IMR-90 (cell line): ENCODE results near the gene GARNL3. TPM values are rescaled to one million over a fixed set of nuclear protein-coding genes. Genes with fewer than 3 reads are reported as not detected.

Experiments used
- ATAC-seq: fragments of 200-7000 bp; cut with Tn5 transposase; 2 replicates; pipeline ENCODE4 v1.9.1; 2020; ENCODE audit warnings: low read depth, mild to moderate bottlenecking, moderate library complexity
- BruUV-seq: library from RNA; stranded (reverse); fragments of 400-500 nt; replicated peaks from 2 replicates; lab custom pipeline; 2021; lab: Mats Ljungman, UMichigan
- CTCF ChIA-PET: fragments of 300-600 bp; formaldehyde crosslinking; extraction: SDS; loops from one replicate; lab custom pipeline; 2021; ENCODE audit warnings: antibody characterized with exemption; lab: Yijun Ruan, JAX
- POLR2A ChIA-PET: fragments of 300-600 bp; sonication (Branson Sonifier 250); formaldehyde crosslinking; loops from one replicate; lab custom pipeline; 2022; ENCODE audit warnings: antibody characterized with exemption; ENCODE audit not compliant: unreplicated experiment; lab: Charles Lee
- DNase-seq: peaks from one replicate; pipeline ENCODE4 v3.0.0; 2013
- H2AFZ ChIP-seq: replicated peaks from 2 replicates; pipeline ENCODE3; 2013; ENCODE audit warnings: low read length, mild to moderate bottlenecking; ENCODE audit not compliant: poor library complexity
- H2AK5ac ChIP-seq: 2 replicates; pipeline ENCODE4 v1.6.1; 2013; ENCODE audit warnings: low read depth, low read length, inconsistent platforms
- H2AK9ac ChIP-seq: replicated peaks from 2 replicates; pipeline ENCODE3; 2013; ENCODE audit warnings: mild to moderate bottlenecking, low read depth, low read length, moderate library complexity; ENCODE audit not compliant: poor library complexity
- H2BK120ac ChIP-seq: 2 replicates; pipeline ENCODE4 v1.6.1; 2013; ENCODE audit warnings: low read depth, low read length, inconsistent platforms
- H2BK15ac ChIP-seq: 3 replicates; pipeline ENCODE4 v1.6.1; 2013; ENCODE audit warnings: low read depth, low read length, inconsistent platforms
- H2BK20ac ChIP-seq: 2 replicates; pipeline ENCODE4 v1.6.1; 2013; ENCODE audit warnings: low read depth, mild to moderate bottlenecking, inconsistent platforms, low read length, moderate library complexity
- H2BK5ac ChIP-seq: 2 replicates; pipeline ENCODE4 v1.6.1; 2013; ENCODE audit warnings: mild to moderate bottlenecking, low read depth, low read length, inconsistent platforms; ENCODE audit not compliant: poor library complexity, severe bottlenecking
- H3K14ac ChIP-seq: replicated peaks from 2 replicates; pipeline ENCODE4 v1.6.1; 2013; ENCODE audit warnings: low read depth, low read length, inconsistent platforms
- H3K18ac ChIP-seq: 2 replicates; pipeline ENCODE4 v1.6.1; 2013; ENCODE audit warnings: low read depth, low read length, control low read depth
- H3K23ac ChIP-seq: 2 replicates; pipeline ENCODE4 v1.6.1; 2013; ENCODE audit warnings: low read depth, low read length, inconsistent platforms
- H3K27ac ChIP-seq: 2 replicates; pipeline ENCODE4 v1.5.1; 2013; ENCODE audit warnings: mild to moderate bottlenecking, control low read depth, low read length; ENCODE audit not compliant: insufficient read depth
- H3K27me3 ChIP-seq: 2 replicates; pipeline ENCODE4 v1.6.1; 2013; ENCODE audit warnings: low read length; ENCODE audit not compliant: control insufficient read depth, insufficient read depth
- H3K36me3 ChIP-seq: 2 replicates; pipeline ENCODE4 v1.6.1; 2013; ENCODE audit warnings: low read length, mixed read lengths; ENCODE audit not compliant: control insufficient read depth, insufficient read depth
- H3K4ac ChIP-seq: 2 replicates; pipeline ENCODE4 v1.6.1; 2013; ENCODE audit warnings: low read depth, low read length, inconsistent platforms
- H3K4me1 ChIP-seq: 2 replicates; pipeline ENCODE4 v1.6.1; 2013; ENCODE audit warnings: low read length, mixed read lengths; ENCODE audit not compliant: control insufficient read depth, insufficient read depth
- H3K4me2 ChIP-seq: 2 replicates; pipeline ENCODE4 v1.6.1; 2013; ENCODE audit warnings: low read depth, mild to moderate bottlenecking, control low read depth, low read length, moderate library complexity
- H3K4me3 ChIP-seq: 2 replicates; pipeline ENCODE4 v1.5.1; 2013; ENCODE audit warnings: low read depth, mild to moderate bottlenecking, control low read depth, low read length, moderate library complexity; ENCODE audit not compliant: insufficient read depth
- H3K56ac ChIP-seq: 2 replicates; pipeline ENCODE4 v1.6.1; 2013; ENCODE audit warnings: low read length, inconsistent platforms; ENCODE audit not compliant: insufficient read depth; ENCODE audit errors: extremely low read depth
- H3K79me1 ChIP-seq, 2 experiments: 2 replicates each; pipeline ENCODE4 v1.6.1; 2013; ENCODE audit warnings: low read length in 2 of 2, inconsistent platforms in 1 of 2, low read depth in 1 of 2
- H3K9ac ChIP-seq: 2 replicates; pipeline ENCODE4 v1.6.1; 2013; ENCODE audit warnings: low read depth, low read length, control low read depth
- H3K9me1 ChIP-seq: 2 replicates; pipeline ENCODE4 v1.6.1; 2013; ENCODE audit warnings: low read length, inconsistent platforms; ENCODE audit not compliant: insufficient read depth
- H3K9me3 ChIP-seq: 2 replicates; pipeline ENCODE4 v1.6.1; 2013; ENCODE audit warnings: low read length; ENCODE audit not compliant: control insufficient read depth, insufficient read depth
- H4K20me1 ChIP-seq: 2 replicates; pipeline ENCODE4 v1.6.1; 2013; ENCODE audit warnings: low read length, inconsistent platforms; ENCODE audit not compliant: insufficient read depth
- H4K5ac ChIP-seq: 2 replicates; pipeline ENCODE4 v1.6.1; 2013; ENCODE audit warnings: mild to moderate bottlenecking, low read depth, low read length, control low read depth
- H4K8ac ChIP-seq, 2 experiments: 2 replicates each; pipeline ENCODE4 v1.6.1; 2013; ENCODE audit warnings: low read depth in 2 of 2, low read length in 2 of 2, control low read depth in 1 of 2, inconsistent platforms in 1 of 2
- H4K91ac ChIP-seq: 2 replicates; pipeline ENCODE4 v1.6.1; 2013; ENCODE audit warnings: low read depth, low read length, inconsistent platforms; ENCODE audit not compliant: insufficient read depth
- BHLHE40 ChIP-seq: fragments of 150-350 bp; IDR thresholded peaks from 2 replicates; pipeline ENCODE4 v1.6.1; 2016; ENCODE audit warnings: mild to moderate bottlenecking, low read depth, low read length
- CEBPB ChIP-seq: IDR thresholded peaks from 2 replicates; pipeline ENCODE4 v1.6.1; 2012; ENCODE audit warnings: low read depth, low read length, improper control_type of control experiment
- CHD1 ChIP-seq: IDR thresholded peaks from 2 replicates; pipeline ENCODE4 v1.6.1; 2012; ENCODE audit warnings: low read depth, low read length, improper control_type of control experiment
- FOS ChIP-seq: fragments of 150-350 bp; IDR thresholded peaks from 2 replicates; pipeline ENCODE4 v1.6.1; 2016; ENCODE audit warnings: low read depth, low read length
- MAFK ChIP-seq: IDR thresholded peaks from 2 replicates; pipeline ENCODE4 v1.6.1; 2012; ENCODE audit warnings: low read depth, low read length, improper control_type of control experiment
- MAZ ChIP-seq: IDR thresholded peaks from 2 replicates; pipeline ENCODE4 v1.6.1; 2012; ENCODE audit warnings: low read depth, mild to moderate bottlenecking, low read length, improper control_type of control experiment, moderate library complexity, borderline replicate concordance
- MXI1 ChIP-seq: IDR thresholded peaks from 2 replicates; pipeline ENCODE4 v1.6.1; 2012; ENCODE audit warnings: low read depth, mild to moderate bottlenecking, low read length, moderate library complexity, borderline replicate concordance
- NFE2L2 ChIP-seq: fragments of 150-350 bp; IDR thresholded peaks from 2 replicates; pipeline ENCODE4 v1.6.1; 2016; ENCODE audit warnings: low read depth, mild to moderate bottlenecking, low read length
- POLR2A ChIP-seq: IDR thresholded peaks from 2 replicates; pipeline ENCODE4 v1.6.1; 2012; ENCODE audit warnings: mild to moderate bottlenecking, low read depth, low read length
- RCOR1 ChIP-seq: IDR thresholded peaks from 2 replicates; pipeline ENCODE4 v1.6.1; 2012; ENCODE audit warnings: mild to moderate bottlenecking, low read length, improper control_type of control experiment; ENCODE audit not compliant: insufficient replicate concordance
- RFX5 ChIP-seq: IDR thresholded peaks from 2 replicates; pipeline ENCODE4 v1.8.0; 2012; ENCODE audit warnings: low read depth, mild to moderate bottlenecking, low read length, moderate library complexity
- SMC3 ChIP-seq: fragments of 150-350 bp; IDR thresholded peaks from 2 replicates; pipeline ENCODE4 v1.6.1; 2016; ENCODE audit warnings: low read depth, mild to moderate bottlenecking, antibody characterized with exemption, low read length, moderate library complexity
- USF2 ChIP-seq: fragments of 150-350 bp; IDR thresholded peaks from 2 replicates; pipeline ENCODE4 v1.6.1; 2017; ENCODE audit warnings: mild to moderate bottlenecking, antibody characterized with exemption, low read length, low read depth
- WGBS, 2 experiments: methylation state at CpG; one replicate each; pipeline versions ENCODE4 v1.1.5 to v1.1.7; 2013; ENCODE audit warnings: missing lambda C conversion rate in 2 of 2; ENCODE audit not compliant: insufficient read length in 1 of 2; ENCODE audit errors: extremely low coverage in 2 of 2; 5-methylcytosine and 5-hydroxymethylcytosine counted together
- dilution Hi-C: fragments of 300-500 bp; cut with HindIII; formaldehyde crosslinking; loops from one replicate; pipeline ENCODE4 v1.14.3; 2018; ENCODE audit warnings: low sequenced_read_pairs; ENCODE audit not compliant: unreplicated experiment
- in situ Hi-C: fragments of 300-500 bp; cut with MboI; formaldehyde crosslinking; loops from 3 replicates; pipeline ENCODE4 v1.14.3; 2019; ENCODE audit warnings: low sequenced_read_pairs, inconsistent platforms, mixed read lengths
- intact Hi-C: fragments of 100-400 bp; cut with micrococcal nuclease; formaldehyde crosslinking; loops from 2 replicates; pipeline ENCODE4 v1.10.0; 2022
- polyA plus RNA-seq, 3 experiments: library from polyadenylated mRNA; depleted of rRNA; stranded (reverse); fragments of >200 nt; gene quantifications; 2 replicates each; pipeline ENCODE4 v1.2.3, GENCODE V29; 2012; ENCODE audit warnings: low replicate concordance in 1 of 3
- total RNA-seq: library from RNA; depleted of rRNA; stranded (reverse); fragments of >200 nt; gene quantifications from 2 replicates; pipeline ENCODE4 v1.2.3, GENCODE V29; 2012
- TF ChIP-seq, protein P1 (sequence below): fragments of 150-350 bp; IDR thresholded peaks from 2 replicates; pipeline ENCODE4 v1.6.1; 2016; ENCODE audit warnings: low read depth, mild to moderate bottlenecking, low read length, moderate library complexity, borderline replicate concordance
- TF ChIP-seq, protein P2 (sequence below): conservative IDR thresholded peaks from 2 replicates; pipeline ENCODE4 v1.5.1; 2012; ENCODE audit warnings: mild to moderate bottlenecking, low read depth, low read length, improper control_type of control experiment

Gene GARNL3
- total and polyA plus RNA-seq, 2 of the 4 experiments (the other 2 are of a cell fraction) = 1.9 to 5.0 TPM

GRCh38 chr9:127422133-127422782 is 157.7 kb downstream of the GARNL3 start:
- H3K9me1 ChIP-seq = peaks cover 12% of the 10 kb centered on the region; the same call in 1 of the 2 replicates
- ATAC-seq = no peak
- 92% methylated on average over 4 of the region's 10 CpGs; no CpG with 5 or more reads in 1 of the 2 experiments for WGBS, 2 experiments
- CTCF ChIA-PET = no interaction called here
- H2BK15ac ChIP-seq = no peak overlapping the region
- H4K8ac ChIP-seq = no peak overlapping the region; a peak in 1 of 4 replicates
- dilution Hi-C loops (no loop called here), intact Hi-C loops (loop anchor here (10.0 kb wide), 1 partner anchor 197 kb away; no protein-coding TSS in a partner anchor), in situ Hi-C loops (no loop called here)
- peak overlapping the region; percentile 81; the same call in 1 of the 2 replicates for H3K23ac ChIP-seq
- peaks cover 28 to 48% of the 10 kb centered on the region in 2 experiments for H3K79me1 ChIP-seq
- H2AK9ac ChIP-seq = peak overlapping the region; percentile 57
- no peak for DNase-seq
- H4K20me1 ChIP-seq = peaks cover 7% of the 10 kb centered on the region; the same call in 1 of the 2 replicates
- H3K56ac ChIP-seq = no peak overlapping the region
- H2BK5ac ChIP-seq = no peak overlapping the region
- no peak overlapping the region for H3K4me3 ChIP-seq
- no peaks in the 10 kb centered on the region for H3K9me3 ChIP-seq
- H2BK120ac ChIP-seq = no peak overlapping the region
- 0 out of 2 replicates have a peak, but pooled peaks cover 2% of the 10 kb centered on the region for H3K36me3 ChIP-seq
- peak overlapping the region; percentile 69 for H3K4me2 ChIP-seq
- no peak overlapping the region for H2BK20ac ChIP-seq
- no TSS peak for BruUV-seq
- no peak overlapping the region for H4K5ac ChIP-seq
- peaks cover 7% of the 10 kb centered on the region for H3K4me1 ChIP-seq
- POLR2A ChIA-PET = no interaction called here
- no peaks in the 10 kb centered on the region for H3K27me3 ChIP-seq
- no peak overlapping the region for H3K18ac ChIP-seq
- 0 out of 2 replicates have a peak overlapping the region, but pooled peaks have one; percentile 28 for H3K14ac ChIP-seq
- no peak overlapping the region for H3K4ac ChIP-seq
- no peak overlapping the region for H3K9ac ChIP-seq
- H3K27ac ChIP-seq = no peak overlapping the region
- peak overlapping the region; percentile 43 for H2AK5ac ChIP-seq
- peak overlapping the region; percentile 2 for H2AFZ ChIP-seq
- H4K91ac ChIP-seq = no peak overlapping the region
- no peak for TF ChIP-seq POLR2A
- TF ChIP-seq SMC3 = no peak
- TF ChIP-seq USF2 = no peak
- TF ChIP-seq RCOR1 = no peak
- no peak for TF ChIP-seq CEBPB
- TF ChIP-seq MXI1 = no peak
- TF ChIP-seq NFE2L2 = no peak
- TF ChIP-seq RFX5 = no peak
- TF ChIP-seq MAZ = no peak
- TF ChIP-seq CHD1 = no peak
- TF ChIP-seq BHLHE40 = no peak
- no peak for TF ChIP-seq FOS
- no peak for TF ChIP-seq MAFK
- TF ChIP-seq, protein P1, sequence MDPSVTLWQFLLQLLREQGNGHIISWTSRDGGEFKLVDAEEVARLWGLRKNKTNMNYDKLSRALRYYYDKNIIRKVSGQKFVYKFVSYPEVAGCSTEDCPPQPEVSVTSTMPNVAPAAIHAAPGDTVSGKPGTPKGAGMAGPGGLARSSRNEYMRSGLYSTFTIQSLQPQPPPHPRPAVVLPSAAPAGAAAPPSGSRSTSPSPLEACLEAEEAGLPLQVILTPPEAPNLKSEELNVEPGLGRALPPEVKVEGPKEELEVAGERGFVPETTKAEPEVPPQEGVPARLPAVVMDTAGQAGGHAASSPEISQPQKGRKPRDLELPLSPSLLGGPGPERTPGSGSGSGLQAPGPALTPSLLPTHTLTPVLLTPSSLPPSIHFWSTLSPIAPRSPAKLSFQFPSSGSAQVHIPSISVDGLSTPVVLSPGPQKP = no peak
- TF ChIP-seq, protein P2, sequence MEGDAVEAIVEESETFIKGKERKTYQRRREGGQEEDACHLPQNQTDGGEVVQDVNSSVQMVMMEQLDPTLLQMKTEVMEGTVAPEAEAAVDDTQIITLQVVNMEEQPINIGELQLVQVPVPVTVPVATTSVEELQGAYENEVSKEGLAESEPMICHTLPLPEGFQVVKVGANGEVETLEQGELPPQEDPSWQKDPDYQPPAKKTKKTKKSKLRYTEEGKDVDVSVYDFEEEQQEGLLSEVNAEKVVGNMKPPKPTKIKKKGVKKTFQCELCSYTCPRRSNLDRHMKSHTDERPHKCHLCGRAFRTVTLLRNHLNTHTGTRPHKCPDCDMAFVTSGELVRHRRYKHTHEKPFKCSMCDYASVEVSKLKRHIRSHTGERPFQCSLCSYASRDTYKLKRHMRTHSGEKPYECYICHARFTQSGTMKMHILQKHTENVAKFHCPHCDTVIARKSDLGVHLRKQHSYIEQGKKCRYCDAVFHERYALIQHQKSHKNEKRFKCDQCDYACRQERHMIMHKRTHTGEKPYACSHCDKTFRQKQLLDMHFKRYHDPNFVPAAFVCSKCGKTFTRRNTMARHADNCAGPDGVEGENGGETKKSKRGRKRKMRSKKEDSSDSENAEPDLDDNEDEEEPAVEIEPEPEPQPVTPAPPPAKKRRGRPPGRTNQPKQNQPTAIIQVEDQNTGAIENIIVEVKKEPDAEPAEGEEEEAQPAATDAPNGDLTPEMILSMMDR = no peak
